Colonic mucosa (tissue), 4 donors: Measurements from ENCODE around the gene GARNL3. TPM values are rescaled to one million over a fixed set of nuclear protein-coding genes. Genes with fewer than 3 reads are reported as not detected.

Experiments
- DNase-seq: peaks from one replicate; pipeline ENCODE4 v3.0.0-alpha.2; 2020
- H3K27ac ChIP-seq: fragments of 200-600 bp; one replicate; pipeline ENCODE4 v1.8.0; 2021
- H3K27me3 ChIP-seq: fragments of 200-600 bp; one replicate; pipeline ENCODE4 v1.8.0; 2021
- H3K36me3 ChIP-seq: fragments of 200-600 bp; one replicate; pipeline ENCODE4 v1.8.0; 2021
- H3K4me1 ChIP-seq: fragments of 200-600 bp; one replicate; pipeline ENCODE4 v1.8.0; 2021; ENCODE audit warnings: mild to moderate bottlenecking
- H3K4me3 ChIP-seq: fragments of 200-600 bp; one replicate; pipeline ENCODE4 v1.8.0; 2021
- H3K9ac ChIP-seq, 2 donors: one replicate each; pipeline ENCODE4 v1.7.0; 2013; ENCODE audit warnings: control low read depth in 2 of 2, low read depth in 2 of 2, low read length in 2 of 2
- H3K9me3 ChIP-seq: fragments of 200-600 bp; one replicate; pipeline ENCODE4 v1.8.0; 2021
- CTCF ChIP-seq: fragments of 200-600 bp; IDR thresholded peaks from one replicate; pipeline ENCODE4 v1.8.0; 2022; ENCODE audit warnings: antibody characterized with exemption, mild to moderate bottlenecking
- intact Hi-C: fragments of 100-400 bp; cut with DNase I; formaldehyde crosslinking; loops from one replicate; pipeline ENCODE4 v1.14.1; 2022
- total RNA-seq, 2 donors: library from RNA; stranded (reverse); fragmentation: NEBNext Ultra II Directional in 1 of 2; extraction: Animal tissue kit (Norgen Biotek cat#: 25700) in 1 of 2; gene quantifications; one replicate each; pipeline ENCODE4 v1.2.1, GENCODE V29; 2021
- donor health status: healthy.
- donor health status: DM: no; HTN: no; CAD: no.
- donor health status: DM: no; HTN: no; CAD: no.

The GARNL3 gene
- total RNA-seq, 2 donors from 2014 or later: 4.1 to 5.1 TPM

GRCh38 chr9:127399736-127400269, 135.2 kb downstream of the GARNL3 start:
- no peak for TF ChIP-seq CTCF
- H3K27me3 ChIP-seq: no peaks in the 10 kb centered on the region
- H3K27ac ChIP-seq: no peak overlapping the region
- H3K9ac ChIP-seq: no peak overlapping the region
- peaks cover 4% of the 10 kb centered on the region for H3K4me1 ChIP-seq
- intact Hi-C loops: loop anchor here (5.0 to 10.0 kb wide), 3 partner anchors 47 to 185 kb away; no protein-coding TSS in a partner anchor
- no peaks in the 10 kb centered on the region for H3K9me3 ChIP-seq
- no peaks in the 10 kb centered on the region for H3K36me3 ChIP-seq
- H3K4me3 ChIP-seq: no peak overlapping the region
- no peak for DNase-seq

- H3K9me3 ChIP-seq: no peaks in the 10 kb centered on the region
- no peaks in the 10 kb centered on the region for H3K4me1 ChIP-seq
- H3K27me3 ChIP-seq: no peaks in the 10 kb centered on the region
- H3K27ac ChIP-seq: no peak overlapping the region
- no peak for TF ChIP-seq CTCF
- no peak overlapping the region for H3K4me3 ChIP-seq
- no peaks in the 10 kb centered on the region for H3K36me3 ChIP-seq
- H3K9ac ChIP-seq: no peak overlapping the region
- intact Hi-C loops: no loop called here
- DNase-seq: no peak
Measured at GRCh38 chr9:127402401-127403090, 138.0 kb downstream of the GARNL3 start.

- intact Hi-C loops: no loop called here
- Histone ChIP-seq H3K4me1 (no peaks in the 10 kb centered on the region), H3K4me3 (no peak overlapping the region), H3K9me3 (no peaks in the 10 kb centered on the region), H3K27ac (no peak overlapping the region), H3K27me3 (no peaks in the 10 kb centered on the region), H3K9ac (no peak overlapping the region), H3K36me3 (no peaks in the 10 kb centered on the region)
- TF ChIP-seq CTCF: no peak
- DNase-seq: no peak
Measured at GRCh38 chr9:127403507-127404192, 139.1 kb downstream of the GARNL3 start.

- intact Hi-C loops: no loop called here
- Histone ChIP-seq H3K4me1 (no peaks in the 10 kb centered on the region), H3K9ac (no peak overlapping the region), H3K4me3 (no peak overlapping the region), H3K27me3 (no peaks in the 10 kb centered on the region), H3K9me3 (no peaks in the 10 kb centered on the region), H3K36me3 (no peaks in the 10 kb centered on the region), H3K27ac (no peak overlapping the region)
- TF ChIP-seq CTCF: no peak
- DNase-seq: no peak
Measured at GRCh38 chr9:127404631-127405030, 140.1 kb downstream of the GARNL3 start.

GRCh38 chr9:127405344-127406125, 141.0 kb downstream of the GARNL3 start:
- Histone ChIP-seq H3K36me3 (no peaks in the 10 kb centered on the region), H3K4me1 (no peaks in the 10 kb centered on the region), H3K4me3 (no peak overlapping the region), H3K9ac (no peak overlapping the region), H3K27me3 (no peaks in the 10 kb centered on the region), H3K27ac (no peak overlapping the region), H3K9me3 (no peaks in the 10 kb centered on the region)
- no peak for TF ChIP-seq CTCF
- no peak for DNase-seq
- intact Hi-C loops: no loop called here
